HG02938 (cell line): ENCODE results near the gene TP73.

Experiments
- ATAC-seq: cut with Tn5 transposase; IDR thresholded peaks from one replicate; pipeline ENCODE4 v1.9.1; 2021; ENCODE audit warnings: mild to moderate bottlenecking, moderate library complexity; ENCODE audit not compliant: unreplicated experiment

The TP73 gene

GRCh38 chr1:3651930-3652547, at the start of gene TP73:
TSS of gene TP73 (plus strand) at chr1:3652516. CDS start at chr1:3682366, 29,850 bp downstream.
- no peak for ATAC-seq

- no peak for ATAC-seq
Observed at GRCh38 chr1:3603156-3603555, 49.2 kb upstream of the TP73 start.

- ATAC-seq, result no peak
Observed at GRCh38 chr1:3603571-3604467, 48.5 kb upstream of the TP73 start.

- ATAC-seq, result no peak
Observed at GRCh38 chr1:3604468-3604974, 47.8 kb upstream of the TP73 start.

GRCh38 chr1:3604997-3605823, 47.1 kb upstream of the TP73 start:
- ATAC-seq, result no peak

- no peak for ATAC-seq
Observed at GRCh38 chr1:3606779-3607702, 45.3 kb upstream of the TP73 start.

- ATAC-seq, result no peak
Observed at GRCh38 chr1:3607703-3608065, 44.6 kb upstream of the TP73 start.

- no peak for ATAC-seq
Observed at GRCh38 chr1:3608154-3608553, 44.2 kb upstream of the TP73 start.

- ATAC-seq, result no peak
Observed at GRCh38 chr1:3609016-3609768, 43.1 kb upstream of the TP73 start.

- ATAC-seq, result no peak
Observed at GRCh38 chr1:3609769-3610526, 42.4 kb upstream of the TP73 start.

- ATAC-seq, result no peak
Observed at GRCh38 chr1:3610527-3611169, 41.7 kb upstream of the TP73 start.

- ATAC-seq, result no peak
Observed at GRCh38 chr1:3611170-3612019, 40.9 kb upstream of the TP73 start, which contains the start of gene MEGF6. TSS of gene MEGF6 (minus strand) at chr1:3611508. CDS start at chr1:3611268, 240 bp downstream.

- no peak for ATAC-seq
Observed at GRCh38 chr1:3612123-3612522, 40.2 kb upstream of the TP73 start.

GRCh38 chr1:3614755-3615742, 37.3 kb upstream of the TP73 start:
- no peak for ATAC-seq

- no peak for ATAC-seq
Observed at GRCh38 chr1:3616861-3617260, 35.5 kb upstream of the TP73 start.

- no peak for ATAC-seq
Observed at GRCh38 chr1:3617806-3618345, 34.4 kb upstream of the TP73 start.
